Activated naive CD4-positive, alpha-beta T cell treated with anti-CD3 and anti-CD28 coated beads, Interleukin-2, amount 50 U/mL, for 24 hours (primary cell): ENCODE data around the gene NRN1.
A peak's percentile ranks its signal among the peaks of the same experiment; 100 is the strongest.

Source experiments
- H3K27ac Mint-ChIP-seq: one replicate; pipeline ENCODE4 v1.8.0; 2021; ENCODE audit warnings: mild to moderate bottlenecking, mixed read lengths
- H3K27me3 Mint-ChIP-seq: one replicate; pipeline ENCODE4 v1.8.0; 2021; ENCODE audit warnings: mixed read lengths
- H3K36me3 Mint-ChIP-seq: one replicate; pipeline ENCODE4 v1.8.0; 2021; ENCODE audit warnings: mixed read lengths
- H3K4me1 Mint-ChIP-seq: one replicate; pipeline ENCODE4 v1.8.0; 2021; ENCODE audit warnings: mixed read lengths
- H3K4me3 Mint-ChIP-seq: one replicate; pipeline ENCODE4 v1.8.0; 2021; ENCODE audit warnings: mild to moderate bottlenecking, mixed read lengths
- H3K9me3 Mint-ChIP-seq: one replicate; pipeline ENCODE4 v1.8.0; 2021; ENCODE audit warnings: mixed read lengths

NRN1 gene

GRCh38 chr6:5995949-5996713, 10.6 kb downstream of the NRN1 start:
- Mint-ChIP-seq H3K27me3 (peaks cover 62% of the 10 kb centered on the region), H3K36me3 (peaks cover 3% of the 10 kb centered on the region), H3K9me3 (peaks cover 4% of the 10 kb centered on the region), H3K27ac (peak overlapping the region; percentile 65), H3K4me3 (peak overlapping the region; percentile 90), H3K4me1 (peaks cover 62% of the 10 kb centered on the region)

GRCh38 chr6:5995658-5995948, 11.1 kb downstream of the NRN1 start:
- Mint-ChIP-seq H3K4me3 (peak overlapping the region; percentile 90), H3K4me1 (peaks cover 62% of the 10 kb centered on the region), H3K27me3 (peaks cover 62% of the 10 kb centered on the region)

GRCh38 chr6:5994999-5995657, 11.6 kb downstream of the NRN1 start:
- Mint-ChIP-seq H3K27me3 (peaks cover 59% of the 10 kb centered on the region), H3K9me3 (peaks cover under 1% of the 10 kb centered on the region), H3K36me3 (peaks cover 3% of the 10 kb centered on the region), H3K4me1 (peaks cover 59% of the 10 kb centered on the region), H3K4me3 (peak overlapping the region; percentile 90), H3K27ac (peak overlapping the region; percentile 48)

More at GRCh38 chr6:5995658-5995948, 11.1 kb downstream of the NRN1 start:
- Mint-ChIP-seq H3K9me3 (peaks cover 4% of the 10 kb centered on the region), H3K27ac (no peak overlapping the region), H3K36me3 (peaks cover 3% of the 10 kb centered on the region)

GRCh38 chr6:5994234-5994998, 12.3 kb downstream of the NRN1 start:
- Mint-ChIP-seq H3K4me1 (peaks cover 52% of the 10 kb centered on the region), H3K27ac (no peak overlapping the region)

DNA sequence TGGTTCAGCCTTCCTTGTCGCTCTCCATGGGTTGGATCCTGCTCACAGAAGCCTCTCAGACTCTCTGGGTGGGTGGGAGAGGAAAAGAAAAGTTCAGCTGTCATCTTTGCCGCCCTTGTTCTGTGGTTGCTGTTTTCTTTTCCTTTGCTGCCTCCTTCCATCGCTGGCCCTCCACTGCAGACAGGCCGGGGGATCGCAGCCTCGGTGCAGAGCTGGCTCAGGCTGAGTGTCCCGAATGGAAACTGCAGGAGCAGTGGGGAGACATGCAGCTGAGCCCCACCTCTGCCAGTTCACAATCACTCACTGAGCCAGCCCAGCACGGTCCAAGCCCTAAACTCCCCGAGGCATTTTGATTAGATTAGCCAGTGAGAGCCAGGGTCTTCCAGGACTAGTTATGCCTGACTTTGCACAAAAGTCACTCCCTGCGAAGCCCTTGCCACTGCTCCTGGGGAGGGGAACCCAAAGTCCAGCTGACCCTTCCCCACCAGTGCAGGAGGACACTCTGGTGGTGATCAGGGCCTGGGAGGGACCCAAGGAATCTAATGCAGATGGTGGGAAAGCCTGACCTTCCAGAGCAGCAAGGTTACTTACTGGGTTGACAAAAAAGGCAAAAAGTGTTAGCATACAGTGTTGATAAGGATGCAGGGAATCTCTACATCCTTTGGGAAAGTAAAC, 14.0 kb downstream of the NRN1 start:
- no peaks in the 10 kb centered on the region for H3K9me3 Mint-ChIP-seq
- H3K4me1 Mint-ChIP-seq = peaks cover 38% of the 10 kb centered on the region
- H3K36me3 Mint-ChIP-seq = peaks cover 3% of the 10 kb centered on the region
- no peak overlapping the region for H3K27ac Mint-ChIP-seq
- no peak overlapping the region for H3K4me3 Mint-ChIP-seq
- peaks cover 46% of the 10 kb centered on the region for H3K27me3 Mint-ChIP-seq

More at GRCh38 chr6:5994234-5994998, 12.3 kb downstream of the NRN1 start:
- Mint-ChIP-seq H3K9me3 (no peaks in the 10 kb centered on the region), H3K36me3 (peaks cover 3% of the 10 kb centered on the region), H3K27me3 (peaks cover 51% of the 10 kb centered on the region), H3K4me3 (no peak overlapping the region)

GRCh38 chr6:5990786-5991185, 15.9 kb downstream of the NRN1 start:
- H3K27me3 Mint-ChIP-seq = peaks cover 34% of the 10 kb centered on the region
- H3K9me3 Mint-ChIP-seq = no peaks in the 10 kb centered on the region
- no peak overlapping the region for H3K27ac Mint-ChIP-seq
- no peak overlapping the region for H3K4me3 Mint-ChIP-seq
- H3K36me3 Mint-ChIP-seq = peaks cover 3% of the 10 kb centered on the region
- peaks cover 22% of the 10 kb centered on the region for H3K4me1 Mint-ChIP-seq

- H3K27ac Mint-ChIP-seq = no peak overlapping the region
- H3K36me3 Mint-ChIP-seq = peaks cover 3% of the 10 kb centered on the region
- no peaks in the 10 kb centered on the region for H3K9me3 Mint-ChIP-seq
- H3K4me3 Mint-ChIP-seq = no peak overlapping the region
- peaks cover 22% of the 10 kb centered on the region for H3K27me3 Mint-ChIP-seq
- peaks cover 14% of the 10 kb centered on the region for H3K4me1 Mint-ChIP-seq
Observed at GRCh38 chr6:5989141-5989723, 17.5 kb downstream of the NRN1 start.

DNA sequence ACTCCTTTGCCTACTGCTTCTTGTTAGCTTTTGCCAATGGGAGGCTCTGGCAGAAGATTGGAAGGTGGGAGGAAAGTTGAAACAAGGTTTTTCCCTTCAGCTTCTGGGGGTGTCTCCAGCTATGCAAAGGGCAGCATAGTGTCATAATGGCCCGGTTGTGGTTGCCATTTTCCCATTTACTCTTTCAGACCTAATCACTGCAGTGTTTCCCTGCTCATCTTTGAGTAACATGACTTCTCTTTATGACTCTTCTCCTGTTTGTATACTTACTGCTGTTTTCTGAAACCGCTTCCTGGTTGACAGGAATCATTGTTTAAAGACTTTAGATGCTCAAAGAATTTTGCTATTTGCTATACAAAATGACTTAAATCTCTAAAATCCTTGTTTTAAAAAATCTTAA, 19.9 kb downstream of the NRN1 start:
- H3K4me3 Mint-ChIP-seq = no peak overlapping the region
- no peaks in the 10 kb centered on the region for H3K36me3 Mint-ChIP-seq
- H3K27ac Mint-ChIP-seq = no peak overlapping the region
- H3K27me3 Mint-ChIP-seq = peaks cover 5% of the 10 kb centered on the region
- peaks cover 15% of the 10 kb centered on the region for H3K4me1 Mint-ChIP-seq
- no peaks in the 10 kb centered on the region for H3K9me3 Mint-ChIP-seq

- Mint-ChIP-seq H3K9me3 (no peaks in the 10 kb centered on the region), H3K27me3 (peaks cover 5% of the 10 kb centered on the region), H3K36me3 (no peaks in the 10 kb centered on the region), H3K4me1 (peaks cover 15% of the 10 kb centered on the region), H3K27ac (no peak overlapping the region), H3K4me3 (peak overlapping the region; percentile 12)
Observed at GRCh38 chr6:5984150-5985089, 22.3 kb downstream of the NRN1 start.

- peaks cover 2% of the 10 kb centered on the region for H3K27me3 Mint-ChIP-seq
- no peak overlapping the region for H3K27ac Mint-ChIP-seq
- H3K36me3 Mint-ChIP-seq = no peaks in the 10 kb centered on the region
- H3K9me3 Mint-ChIP-seq = no peaks in the 10 kb centered on the region
- H3K4me3 Mint-ChIP-seq = no peak overlapping the region
- H3K4me1 Mint-ChIP-seq = peaks cover 15% of the 10 kb centered on the region
Observed at GRCh38 chr6:5981126-5982026, 25.3 kb downstream of the NRN1 start.

DNA sequence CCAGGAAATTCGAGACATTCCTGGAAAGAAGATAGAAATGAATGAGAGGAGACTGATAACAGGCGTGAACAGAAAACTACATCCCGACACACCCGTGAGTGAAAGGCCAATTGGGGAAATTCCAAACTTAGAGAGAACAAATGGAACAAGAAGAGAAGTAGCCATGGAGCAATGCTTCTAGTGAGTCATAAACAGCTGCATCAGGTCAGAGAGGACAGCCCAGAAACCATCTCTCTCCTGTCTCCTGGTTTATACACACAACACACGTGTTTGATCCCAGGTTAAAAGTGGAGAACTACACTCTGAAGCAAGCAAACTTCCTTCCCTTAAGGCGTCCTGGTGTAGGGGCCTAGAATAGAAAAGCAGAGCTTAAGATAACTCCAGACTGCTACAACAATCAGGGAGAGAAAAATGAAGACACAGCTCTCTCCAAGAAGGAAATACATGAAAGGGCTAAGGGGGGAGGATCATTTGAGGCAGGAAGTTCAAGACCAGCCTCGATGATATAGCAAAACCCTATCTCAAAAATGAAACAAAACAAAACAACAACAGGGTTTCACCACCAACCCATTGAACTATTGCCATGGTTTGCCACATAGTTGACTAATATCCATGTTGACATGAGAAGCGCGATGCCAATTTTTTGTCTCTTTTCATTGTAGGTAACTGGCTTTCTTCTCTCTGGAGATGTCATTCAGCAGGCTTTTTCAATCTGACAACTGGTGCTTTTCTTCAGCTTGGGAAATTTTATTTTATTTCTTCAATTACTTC, 26.9 kb downstream of the NRN1 start:
- H3K27me3 Mint-ChIP-seq = peaks cover 2% of the 10 kb centered on the region
- H3K4me1 Mint-ChIP-seq = peaks cover 15% of the 10 kb centered on the region
- H3K9me3 Mint-ChIP-seq = no peaks in the 10 kb centered on the region
- H3K36me3 Mint-ChIP-seq = no peaks in the 10 kb centered on the region
- no peak overlapping the region for H3K4me3 Mint-ChIP-seq
- no peak overlapping the region for H3K27ac Mint-ChIP-seq

DNA sequence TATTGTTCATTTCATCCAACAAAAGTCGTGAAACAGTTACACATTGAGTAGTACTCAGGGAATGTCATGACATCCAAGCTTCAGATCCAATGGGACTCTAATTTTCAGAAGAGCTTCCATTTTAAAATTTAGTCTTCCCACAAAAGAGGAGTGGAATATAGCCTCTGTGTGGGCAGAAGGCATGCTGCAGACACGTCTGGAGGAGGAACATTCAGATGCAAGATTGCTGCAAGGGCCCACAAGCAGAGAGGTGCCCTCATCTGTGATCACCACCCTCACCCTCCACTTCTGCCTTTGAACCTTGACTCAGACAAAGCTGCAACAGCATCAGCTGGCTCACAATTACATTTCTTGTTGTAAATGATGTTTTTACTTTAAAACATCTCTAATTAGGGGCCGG, 29.9 kb downstream of the NRN1 start:
- Mint-ChIP-seq H3K27ac (no peak overlapping the region), H3K9me3 (no peaks in the 10 kb centered on the region), H3K4me3 (no peak overlapping the region), H3K4me1 (no peaks in the 10 kb centered on the region), H3K27me3 (peaks cover 2% of the 10 kb centered on the region), H3K36me3 (no peaks in the 10 kb centered on the region)
